ENCODE results near the gene GLT1D1. TPM values are rescaled to one million over a fixed set of nuclear protein-coding genes. Genes with fewer than 3 reads are reported as not detected.

The GLT1D1 gene
- polyA plus RNA-seq, 3 donors = 40.6 to 55.6 (median 53.3) TPM

- Mint-ChIP-seq H3K36me3 (peaks cover 71 to 90% of the 10 kb centered on the region in 2 donors), H3K27me3 (ENCODE audit: low read depth in 3 of 3) (peaks cover 2 to 10% (median 3%) of the 10 kb centered on the region in 3 donors), H3K4me1 (no peaks in the 10 kb centered on the region), H3K27ac (no peak overlapping the region), H3K4me3 (no peak overlapping the region), H3K9me3 (peaks cover 0 to 8% (median 3%) of the 10 kb centered on the region in 7 donors)
- H4K20me1 ChIP-seq (ENCODE audit: insufficient read depth, low read length) = peaks cover 90% of the 10 kb centered on the region
- no peaks in the 10 kb centered on the region for H3K79me2 ChIP-seq (ENCODE audit: insufficient read depth, low read length)
- WGBS (ENCODE audit: insufficient coverage) = 85% methylated on average over 10 of the region's 12 CpGs
- no peaks in the 10 kb centered on the region for H3K9me3 ChIP-seq (replicated peaks in 1 of 2; ENCODE audit: control insufficient read depth in 1 of 2, insufficient read depth in 1 of 2, low read length in 2 of 2)
- no peak overlapping the region for H3K4me2 ChIP-seq (replicated peaks; ENCODE audit: extremely low read depth, low read length, poor library complexity, severe bottlenecking)
- intact Hi-C loops (cut with micrococcal nuclease) = no loop called here
- no peaks in the 10 kb centered on the region for H3K4me1 ChIP-seq (ENCODE audit: control insufficient read depth in 1 of 2, insufficient read depth in 2 of 2, low read length in 2 of 2)
- no peak overlapping the region for H3K27ac ChIP-seq (ENCODE audit: low read depth in 1 of 2, low read length in 2 of 2)
- H2AFZ ChIP-seq (ENCODE audit: insufficient read depth, low read depth, low read length, poor library complexity, severe bottlenecking) = no peak overlapping the region
- no peak for TF ChIP-seq CTCF (IDR thresholded peaks at IDR 0.05)
- no peak overlapping the region for H3K4me3 ChIP-seq (replicated peaks in 1 of 3; ENCODE audit: low read depth in 2 of 3, low read length in 3 of 3)
- peaks cover 44 to 94% of the 10 kb centered on the region in 2 donors for H3K36me3 ChIP-seq (replicated peaks in 1 of 2; ENCODE audit: control insufficient read depth in 1 of 2, insufficient read depth in 2 of 2, low read length in 2 of 2)
- DNase-seq = no peak
- no peaks in the 10 kb centered on the region for H3K27me3 ChIP-seq (ENCODE audit: control insufficient read depth in 2 of 2, insufficient read depth in 2 of 2, low read length in 2 of 2)
- H3K9ac ChIP-seq (ENCODE audit: insufficient read depth, low read length, poor library complexity, severe bottlenecking) = no peak overlapping the region
Measured at GRCh38 chr12:128929057-128929456, 75.8 kb downstream of the GLT1D1 start.

DNA sequence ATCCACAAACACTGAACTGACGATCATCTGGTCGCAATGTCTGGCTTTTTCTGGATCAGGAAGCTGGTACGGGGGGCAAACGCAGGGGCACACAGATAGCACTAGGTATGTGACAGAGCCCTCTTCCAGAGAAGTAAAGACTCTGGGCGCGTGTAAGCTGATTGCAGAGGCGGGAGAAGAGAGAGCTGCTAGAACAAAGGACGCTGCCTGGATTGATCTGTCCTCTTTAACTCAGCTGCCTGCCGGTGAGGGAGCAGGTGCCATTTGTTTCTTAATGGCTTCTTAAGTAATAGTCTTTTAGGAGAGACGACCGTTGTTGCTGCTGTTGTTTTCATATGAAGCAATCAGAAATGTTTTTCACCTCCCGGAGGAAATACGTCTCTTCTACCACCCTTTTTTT, 77.3 kb downstream of the GLT1D1 start:
- no peak overlapping the region for H3K4me3 Mint-ChIP-seq
- H3K9me3 ChIP-seq (replicated peaks in 1 of 2; ENCODE audit: control insufficient read depth in 1 of 2, insufficient read depth in 1 of 2, low read length in 2 of 2) = no peaks in the 10 kb centered on the region
- H3K36me3 ChIP-seq (replicated peaks in 1 of 2; ENCODE audit: control insufficient read depth in 1 of 2, insufficient read depth in 2 of 2, low read length in 2 of 2) = peaks cover 44 to 84% of the 10 kb centered on the region in 2 donors
- peaks cover 89% of the 10 kb centered on the region for H4K20me1 ChIP-seq (ENCODE audit: insufficient read depth, low read length)
- H3K27me3 Mint-ChIP-seq (ENCODE audit: low read depth in 3 of 3) = peaks cover 2 to 11% (median 4%) of the 10 kb centered on the region in 3 donors
- H2AFZ ChIP-seq (ENCODE audit: insufficient read depth, low read depth, low read length, poor library complexity, severe bottlenecking) = no peak overlapping the region
- no peak for TF ChIP-seq CTCF (IDR thresholded peaks at IDR 0.05)
- no peak overlapping the region for H3K4me2 ChIP-seq (replicated peaks; ENCODE audit: extremely low read depth, low read length, poor library complexity, severe bottlenecking)
- H3K36me3 Mint-ChIP-seq = peaks cover 66 to 88% of the 10 kb centered on the region in 2 donors
- 87% methylated on average over 9 of the region's 13 CpGs for WGBS (ENCODE audit: insufficient coverage)
- H3K27me3 ChIP-seq (ENCODE audit: control insufficient read depth in 2 of 2, insufficient read depth in 2 of 2, low read length in 2 of 2) = no peaks in the 10 kb centered on the region
- H3K4me1 ChIP-seq (ENCODE audit: control insufficient read depth in 1 of 2, insufficient read depth in 2 of 2, low read length in 2 of 2) = no peaks in the 10 kb centered on the region
- intact Hi-C loops (cut with micrococcal nuclease) = no loop called here
- DNase-seq = no peak
- peak overlapping the region in 2 of 7 donors; percentile 49 to 54 for H3K27ac Mint-ChIP-seq
- peaks cover 0 to 9% (median 2%) of the 10 kb centered on the region in 7 donors for H3K9me3 Mint-ChIP-seq
- no peak overlapping the region for H3K9ac ChIP-seq (ENCODE audit: insufficient read depth, low read length, poor library complexity, severe bottlenecking)
- no peaks in the 10 kb centered on the region for H3K4me1 Mint-ChIP-seq
- no peaks in the 10 kb centered on the region for H3K79me2 ChIP-seq (ENCODE audit: insufficient read depth, low read length)
- no peak overlapping the region for H3K4me3 ChIP-seq (replicated peaks in 1 of 3; ENCODE audit: low read depth in 2 of 3, low read length in 3 of 3)
- no peak overlapping the region for H3K27ac ChIP-seq (ENCODE audit: low read depth in 1 of 2, low read length in 2 of 2)

All from CD14-positive monocyte (primary cell).